Neural cell (in vitro differentiated cells): ENCODE measurements around the gene CSF2RB. TPM values are rescaled to one million over a fixed set of nuclear protein-coding genes. Genes with fewer than 3 reads are reported as not detected.

Experiments
- H2AFZ ChIP-seq: fragments of 200-600, 300-800 bp; sonication (generic), shearing (Covaris generic); 2 replicates; pipeline ENCODE4 v1.6.0; 2014; ENCODE audit warnings: low read depth, mild to moderate bottlenecking, antibody characterized with exemption, low read length, moderate library complexity
- H3F3A ChIP-seq: fragments of 200-600 bp; shearing (Covaris generic); 2 replicates; pipeline ENCODE4 v1.6.1; 2016; ENCODE audit warnings: mild to moderate bottlenecking, moderate library complexity, mixed read lengths, antibody characterized with exemption, low read length; ENCODE audit not compliant: insufficient read depth, poor library complexity, severe bottlenecking
- H3K27ac ChIP-seq: fragments of 200-600, 300-800 bp; sonication (generic), shearing (Covaris generic); 2 replicates; pipeline ENCODE4 v1.5.1; 2014; ENCODE audit warnings: mild to moderate bottlenecking, low read length, moderate library complexity
- H3K27me3 ChIP-seq: fragments of 300-800, 200-600 bp; sonication (generic), shearing (Covaris generic); 2 replicates; pipeline ENCODE4 v1.6.0; 2014; ENCODE audit warnings: mild to moderate bottlenecking, low read depth, low read length, moderate library complexity; ENCODE audit not compliant: insufficient read depth
- H3K36me3 ChIP-seq: fragments of 300-800, 200-600 bp; sonication (generic), shearing (Covaris generic); 2 replicates; pipeline ENCODE4 v1.5.1; 2014; ENCODE audit warnings: mild to moderate bottlenecking, antibody characterized with exemption, low read length, moderate library complexity; ENCODE audit not compliant: insufficient read depth
- H3K4me2 ChIP-seq: fragments of 300-800, 200-600 bp; sonication (generic), shearing (Covaris generic); 2 replicates; pipeline ENCODE4 v1.6.0; 2014; ENCODE audit warnings: mild to moderate bottlenecking, low read length
- H3K4me3 ChIP-seq: fragments of 300-800, 200-600 bp; sonication (generic), shearing (Covaris generic); 2 replicates; pipeline ENCODE4 v1.5.1; 2014; ENCODE audit warnings: mild to moderate bottlenecking, low read length, moderate library complexity
- H3K79me2 ChIP-seq: fragments of 200-600 bp; shearing (Covaris generic); replicated peaks from 2 replicates; pipeline ENCODE4 v1.6.0; 2014; ENCODE audit warnings: mild to moderate bottlenecking, low read length, moderate library complexity; ENCODE audit not compliant: insufficient read depth
- H3K9ac ChIP-seq: fragments of 300-800, 200-600 bp; sonication (generic), shearing (Covaris generic); 2 replicates; pipeline ENCODE4 v1.6.1; 2016; ENCODE audit warnings: mild to moderate bottlenecking, low read length, mixed read lengths
- H3K9me2 ChIP-seq: fragments of 200-600 bp; shearing (Covaris generic); 2 replicates; pipeline ENCODE4 v1.6.1; 2016; ENCODE audit warnings: mild to moderate bottlenecking, low read length, mixed read lengths; ENCODE audit not compliant: insufficient read depth
- H3K9me3 ChIP-seq: fragments of 200-600, 300-800 bp; sonication (generic), shearing (Covaris generic); 2 replicates; pipeline ENCODE4 v1.6.1; 2016; ENCODE audit warnings: mild to moderate bottlenecking, mixed run types, low read length, moderate library complexity, mixed read lengths
- H4K20me1 ChIP-seq: fragments of 200-600 bp; shearing (Covaris generic); 2 replicates; pipeline ENCODE4 v1.6.1; 2016; ENCODE audit warnings: mild to moderate bottlenecking, mixed run types; ENCODE audit not compliant: insufficient read depth
- CTCF ChIP-seq: fragments of 450-650 bp; IDR thresholded peaks from 2 replicates; pipeline ENCODE4 v1.5.1; 2014; ENCODE audit warnings: antibody characterized with exemption, mild to moderate bottlenecking, moderate library complexity; ENCODE audit not compliant: poor library complexity, severe bottlenecking
- EP300 ChIP-seq: fragments of 450-650 bp; conservative IDR thresholded peaks from 2 replicates; pipeline ENCODE4 v1.6.1; 2014; ENCODE audit warnings: antibody characterized with exemption, mild to moderate bottlenecking, moderate library complexity; ENCODE audit not compliant: poor library complexity, severe bottlenecking
- EZH2 ChIP-seq: fragments of 200-600, 300-800 bp; shearing (Covaris generic), sonication (generic); IDR thresholded peaks from 2 replicates; pipeline ENCODE4 v1.6.1; 2014; ENCODE audit warnings: antibody characterized with exemption, low read length, borderline replicate concordance, mild to moderate bottlenecking; ENCODE audit not compliant: insufficient read depth, poor library complexity, severe bottlenecking
- MXI1 ChIP-seq: fragments of 450-650 bp; conservative IDR thresholded peaks from 2 replicates; pipeline ENCODE4 v1.6.1; 2014; ENCODE audit warnings: antibody characterized with exemption, mild to moderate bottlenecking; ENCODE audit not compliant: poor library complexity, severe bottlenecking
- POLR2AphosphoS5 ChIP-seq: IDR thresholded peaks from 2 replicates; pipeline ENCODE4 v1.6.1; 2012
- RAD21 ChIP-seq: fragments of 450-650 bp; conservative IDR thresholded peaks from 2 replicates; pipeline ENCODE4 v1.6.1; 2014; ENCODE audit warnings: antibody characterized with exemption, mild to moderate bottlenecking, moderate library complexity
- REST ChIP-seq: IDR thresholded peaks from 2 replicates; pipeline ENCODE4 v1.6.1; 2012; ENCODE audit warnings: borderline replicate concordance
- SMC3 ChIP-seq: fragments of 450-650 bp; conservative IDR thresholded peaks from 2 replicates; pipeline ENCODE4 v1.6.1; 2014; ENCODE audit warnings: antibody characterized with exemption, mild to moderate bottlenecking, moderate library complexity; ENCODE audit not compliant: poor library complexity
- TAF1 ChIP-seq: IDR thresholded peaks from 2 replicates; pipeline ENCODE4 v1.6.1; 2012; ENCODE audit warnings: low read depth
- polyA plus RNA-seq: library from polyadenylated mRNA; depleted of rRNA; stranded (reverse); fragments of >200 nt; gene quantifications from 2 replicates; pipeline ENCODE4 v1.2.3, GENCODE V29; 2014

Gene CSF2RB
- polyA plus RNA-seq, 1 donor from 2014 or later: not detected

DNA sequence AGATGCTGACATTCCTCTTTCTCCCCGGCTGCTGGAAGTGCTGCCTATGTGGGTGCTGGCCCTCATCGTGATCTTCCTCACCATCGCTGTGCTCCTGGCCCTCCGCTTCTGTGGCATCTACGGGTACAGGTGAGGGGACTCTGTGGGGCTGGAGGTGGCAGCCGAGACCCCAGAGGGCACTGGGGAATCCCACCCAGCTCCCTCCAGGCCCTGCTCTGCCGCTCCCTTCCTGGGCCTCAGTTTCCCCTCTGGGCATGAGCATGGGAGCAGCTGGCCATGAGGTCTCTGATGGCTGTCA, 21.8 kb downstream of the CSF2RB start:
- no peak for TF ChIP-seq TAF1
- no peak for TF ChIP-seq EP300
- no peak for TF ChIP-seq SMC3
- TF ChIP-seq RAD21: no peak
- no peak for TF ChIP-seq MXI1
- Histone ChIP-seq H3K4me3 (no peak overlapping the region), H3K9ac (no peak overlapping the region), H3K4me2 (no peak overlapping the region), H3F3A (no peaks in the 10 kb centered on the region), H3K36me3 (no peaks in the 10 kb centered on the region), H4K20me1 (no peaks in the 10 kb centered on the region), H3K27ac (no peak overlapping the region), H3K9me2 (no peaks in the 10 kb centered on the region), H3K27me3 (no peaks in the 10 kb centered on the region), H2AFZ (no peak overlapping the region), H3K79me2 (no peaks in the 10 kb centered on the region), H3K9me3 (no peaks in the 10 kb centered on the region)

DNA sequence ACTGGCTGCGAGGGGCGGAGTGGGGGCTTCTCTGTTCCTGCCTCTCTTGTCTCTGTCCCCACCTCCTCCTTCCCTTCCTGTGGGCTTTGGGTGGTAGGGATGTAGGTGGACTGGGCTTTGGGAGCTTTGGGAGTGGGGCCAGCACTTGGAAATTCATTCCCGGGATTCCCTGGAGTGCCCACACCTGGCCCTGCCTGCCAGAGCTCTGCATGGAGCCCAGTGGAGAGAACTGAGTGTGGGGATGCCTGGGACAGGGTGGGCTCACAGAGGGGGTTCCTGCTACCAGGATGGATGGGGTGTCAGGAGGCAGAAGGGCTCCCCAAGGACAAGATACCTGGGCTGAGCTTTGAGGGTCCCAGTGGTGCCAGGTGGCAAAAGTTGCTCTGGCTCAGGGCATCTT, 22.3 kb downstream of the CSF2RB start:
- TF ChIP-seq MXI1 (no peak), CTCF (no peak), TAF1 (no peak)
- no peak overlapping the region for H3K4me3 ChIP-seq
- no peak overlapping the region for H2AFZ ChIP-seq
- no peaks in the 10 kb centered on the region for H4K20me1 ChIP-seq
- no peaks in the 10 kb centered on the region for H3K36me3 ChIP-seq
- H3K27ac ChIP-seq: no peak overlapping the region
- no peak overlapping the region for H3K4me2 ChIP-seq
- no peak overlapping the region for H3K9ac ChIP-seq
- H3K9me3 ChIP-seq: no peaks in the 10 kb centered on the region
- no peaks in the 10 kb centered on the region for H3K9me2 ChIP-seq
- no peaks in the 10 kb centered on the region for H3F3A ChIP-seq
- H3K27me3 ChIP-seq: no peaks in the 10 kb centered on the region
- H3K79me2 ChIP-seq: no peaks in the 10 kb centered on the region

DNA sequence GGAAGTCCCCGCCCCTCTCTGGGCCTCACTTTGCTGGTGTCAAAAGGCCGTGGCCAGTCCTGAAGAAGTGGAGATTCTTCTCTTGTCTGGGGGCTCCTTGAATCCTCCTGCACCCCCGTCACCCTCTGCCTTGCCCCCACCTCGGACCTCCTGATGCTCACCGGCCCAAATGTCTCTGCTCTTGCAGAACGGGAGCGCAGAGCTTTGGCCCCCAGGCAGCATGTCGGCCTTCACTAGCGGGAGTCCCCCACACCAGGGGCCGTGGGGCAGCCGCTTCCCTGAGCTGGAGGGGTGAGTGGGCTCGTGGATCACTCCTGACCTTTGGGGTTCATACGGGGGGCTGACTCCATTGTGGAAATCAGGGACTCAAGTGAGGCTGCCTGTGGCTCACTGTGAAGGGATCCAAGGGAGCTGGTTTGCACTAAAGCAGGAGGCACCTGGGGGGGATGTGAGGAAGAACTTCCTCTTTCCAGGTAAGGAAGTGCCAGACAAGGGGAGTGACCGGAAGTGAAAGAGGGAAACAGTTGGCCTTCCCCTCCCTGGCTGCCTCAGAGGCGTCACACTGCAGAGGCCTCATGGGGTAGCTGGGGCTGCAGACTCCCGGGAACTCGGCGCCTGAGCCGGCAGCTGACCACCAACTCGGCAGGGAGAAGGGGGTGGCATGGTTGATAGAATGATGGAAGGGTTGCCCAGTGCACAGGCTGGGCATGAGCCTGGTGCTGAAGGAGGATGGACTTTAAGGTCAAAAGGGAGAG, 23.1 kb downstream of the CSF2RB start:
- Histone ChIP-seq H4K20me1 (no peaks in the 10 kb centered on the region), H3K9ac (no peak overlapping the region), H3F3A (no peaks in the 10 kb centered on the region), H3K27ac (no peak overlapping the region), H3K27me3 (no peaks in the 10 kb centered on the region), H2AFZ (no peak overlapping the region), H3K79me2 (no peaks in the 10 kb centered on the region), H3K4me3 (no peak overlapping the region), H3K9me2 (no peaks in the 10 kb centered on the region), H3K4me2 (no peak overlapping the region), H3K36me3 (no peaks in the 10 kb centered on the region), H3K9me3 (no peaks in the 10 kb centered on the region)
- no peak for TF ChIP-seq SMC3
- no peak for TF ChIP-seq EZH2
- TF ChIP-seq MXI1: no peak
- no peak for TF ChIP-seq RAD21
- TF ChIP-seq EP300: no peak
- TF ChIP-seq POLR2AphosphoS5: no peak
- no peak for TF ChIP-seq REST
- TF ChIP-seq TAF1: no peak
- no peak for TF ChIP-seq CTCF
